ENCODE results near the gene PTX3. TPM values are rescaled to one million over a fixed set of nuclear protein-coding genes. Genes with fewer than 3 reads are reported as not detected.

PTX3 gene
- 407 and 824 TPM in 2 replicates for total RNA-seq

DNA sequence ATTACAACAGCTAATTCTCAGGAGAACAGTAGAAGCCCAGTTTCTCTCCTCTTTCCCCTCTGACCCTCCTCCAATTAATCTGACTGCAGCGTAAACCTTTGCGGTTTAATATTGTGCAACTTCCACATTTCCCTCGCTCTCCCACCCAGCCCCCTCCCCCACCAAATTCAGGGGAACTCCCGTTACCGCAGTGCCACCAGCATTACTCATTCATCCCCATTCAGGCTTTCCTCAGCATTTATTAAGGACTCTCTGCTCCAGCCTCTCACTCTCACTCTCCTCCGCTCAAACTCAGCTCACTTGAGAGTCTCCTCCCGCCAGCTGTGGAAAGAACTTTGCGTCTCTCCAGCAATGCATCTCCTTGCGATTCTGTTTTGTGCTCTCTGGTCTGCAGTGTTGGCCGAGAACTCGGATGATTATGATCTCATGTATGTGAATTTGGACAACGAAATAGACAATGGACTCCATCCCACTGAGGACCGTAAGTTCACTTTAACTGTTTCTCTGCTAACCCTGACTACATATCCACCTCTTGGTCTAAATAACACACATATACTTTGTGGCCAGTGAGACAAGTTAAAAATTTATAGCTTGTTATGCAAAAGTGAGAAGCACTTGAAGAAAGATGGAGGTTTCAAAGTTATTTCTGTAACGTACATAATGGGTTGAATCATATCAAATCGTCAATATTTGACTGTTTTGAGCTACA is at the start of gene PTX3:
Gene PTX3 (plus strand): TSS at position 268 of the 709 bp plus-strand sequence. CDS start 84 bp downstream, at position 352.

Other genes with a start within 250 kb of the PTX3 start
- gene VEPH1, start 66.6 kb downstream of the PTX3 start, total RNA-seq: 107 and 173 TPM in 2 replicates